ENCODE data around the gene LAMA2.

DNA sequence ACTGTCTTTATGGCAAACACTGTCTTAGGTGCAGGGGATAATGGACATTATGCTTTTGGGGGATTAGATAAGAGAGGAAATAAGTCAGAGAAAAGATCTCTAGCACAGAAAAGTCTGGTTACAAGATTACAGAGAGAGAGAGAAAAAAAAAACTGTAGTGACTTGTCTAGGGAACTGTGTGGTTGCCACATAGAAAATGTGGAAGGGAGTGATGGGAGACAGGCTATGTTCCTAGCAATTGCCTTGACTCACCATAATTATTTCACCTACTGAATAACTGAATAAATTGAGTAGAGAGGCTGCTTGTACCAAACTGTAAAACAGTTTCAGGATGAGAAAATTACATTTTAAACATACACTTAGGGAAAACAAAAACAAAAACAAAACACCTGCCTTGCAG lies 229.7 kb downstream of the LAMA2 start:
- TF ChIP-seq, protein P1, sequence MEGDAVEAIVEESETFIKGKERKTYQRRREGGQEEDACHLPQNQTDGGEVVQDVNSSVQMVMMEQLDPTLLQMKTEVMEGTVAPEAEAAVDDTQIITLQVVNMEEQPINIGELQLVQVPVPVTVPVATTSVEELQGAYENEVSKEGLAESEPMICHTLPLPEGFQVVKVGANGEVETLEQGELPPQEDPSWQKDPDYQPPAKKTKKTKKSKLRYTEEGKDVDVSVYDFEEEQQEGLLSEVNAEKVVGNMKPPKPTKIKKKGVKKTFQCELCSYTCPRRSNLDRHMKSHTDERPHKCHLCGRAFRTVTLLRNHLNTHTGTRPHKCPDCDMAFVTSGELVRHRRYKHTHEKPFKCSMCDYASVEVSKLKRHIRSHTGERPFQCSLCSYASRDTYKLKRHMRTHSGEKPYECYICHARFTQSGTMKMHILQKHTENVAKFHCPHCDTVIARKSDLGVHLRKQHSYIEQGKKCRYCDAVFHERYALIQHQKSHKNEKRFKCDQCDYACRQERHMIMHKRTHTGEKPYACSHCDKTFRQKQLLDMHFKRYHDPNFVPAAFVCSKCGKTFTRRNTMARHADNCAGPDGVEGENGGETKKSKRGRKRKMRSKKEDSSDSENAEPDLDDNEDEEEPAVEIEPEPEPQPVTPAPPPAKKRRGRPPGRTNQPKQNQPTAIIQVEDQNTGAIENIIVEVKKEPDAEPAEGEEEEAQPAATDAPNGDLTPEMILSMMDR (IDR thresholded peaks at IDR 0.05): no peak
- TF ChIP-seq POLR2A (IDR thresholded peaks at IDR 0.05): no peak

All from right lobe of liver (tissue), 4 donors.